Non-pigmented ciliary epithelial cell (primary cell): ENCODE results near the gene SLC39A10.
"Not testable (repeated sequence)": the region's sequence is repeated elsewhere in the genome, so short reads cannot be mapped to it uniquely, and the experiment has no call there.

ENCODE experiments used
- DNase-seq: peaks from one replicate; pipeline ENCODE4 v3.0.0-alpha.2; 2010; ENCODE audit warnings: low read depth

Gene SLC39A10

DNA sequence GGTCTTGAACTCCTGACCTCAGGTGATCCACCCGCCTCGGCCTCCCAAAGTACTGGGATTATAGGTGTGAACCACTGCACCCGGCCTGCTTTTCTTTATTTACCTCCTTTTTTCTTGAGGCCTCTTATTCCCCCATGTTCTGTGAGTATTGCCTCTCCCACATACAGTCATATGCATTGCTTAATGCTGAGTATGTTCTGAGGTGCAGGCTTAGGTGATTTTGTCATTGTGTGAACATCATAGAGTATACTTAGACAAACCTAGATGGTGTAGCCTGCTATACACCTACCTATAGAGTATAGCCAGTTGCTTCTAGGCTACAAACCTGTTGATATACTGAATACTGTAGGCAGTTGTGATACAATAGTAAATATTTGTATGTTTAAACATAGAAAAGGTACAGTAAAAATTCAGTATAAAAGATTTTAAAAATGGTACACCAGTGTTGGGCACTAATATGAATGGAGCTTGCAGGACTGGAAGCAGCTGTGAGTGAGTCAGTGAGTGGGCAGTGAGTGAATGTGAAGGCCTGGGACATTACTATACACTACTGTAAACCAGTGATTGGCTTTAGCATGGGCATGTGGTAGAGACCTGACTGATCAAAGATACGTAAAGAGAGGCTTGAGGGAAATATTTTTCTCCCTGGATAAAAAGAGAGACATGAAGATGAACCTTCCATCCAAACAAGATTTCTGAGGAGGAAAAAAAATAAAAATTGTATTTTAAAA, 17.6 kb downstream of the SLC39A10 start:
- peak; percentile 63 for DNase-seq

DNA sequence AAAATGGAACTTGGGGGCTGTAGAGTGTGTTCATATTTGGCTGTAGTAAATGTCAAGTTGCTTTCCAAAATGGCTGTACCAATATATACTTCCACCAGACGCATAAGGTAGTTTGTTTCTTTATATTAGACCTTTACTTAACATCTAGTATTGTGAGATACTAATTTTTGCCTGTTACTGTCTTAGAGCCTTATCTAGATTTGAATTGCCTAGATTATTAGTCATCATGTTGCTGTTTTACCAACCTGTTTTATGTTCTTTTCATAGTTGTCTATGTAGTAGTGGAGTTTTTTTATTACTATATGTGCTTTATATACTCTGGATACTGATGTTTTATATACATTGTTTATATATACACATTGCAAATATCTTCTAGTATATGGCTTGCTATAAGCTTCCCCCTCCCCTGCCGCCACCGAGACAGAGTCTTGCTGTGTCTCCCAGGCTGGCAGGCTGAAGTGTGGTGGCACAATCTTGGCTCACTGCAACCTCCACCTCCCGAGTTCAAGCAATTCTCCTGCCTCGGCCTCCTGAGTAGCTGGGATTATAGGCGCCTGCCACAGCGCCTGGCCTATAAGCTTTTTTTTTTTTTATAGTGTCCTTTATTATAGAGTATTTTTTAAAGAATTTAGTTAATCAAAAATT, 18.9 kb downstream of the SLC39A10 start:
- no peak for DNase-seq

DNA sequence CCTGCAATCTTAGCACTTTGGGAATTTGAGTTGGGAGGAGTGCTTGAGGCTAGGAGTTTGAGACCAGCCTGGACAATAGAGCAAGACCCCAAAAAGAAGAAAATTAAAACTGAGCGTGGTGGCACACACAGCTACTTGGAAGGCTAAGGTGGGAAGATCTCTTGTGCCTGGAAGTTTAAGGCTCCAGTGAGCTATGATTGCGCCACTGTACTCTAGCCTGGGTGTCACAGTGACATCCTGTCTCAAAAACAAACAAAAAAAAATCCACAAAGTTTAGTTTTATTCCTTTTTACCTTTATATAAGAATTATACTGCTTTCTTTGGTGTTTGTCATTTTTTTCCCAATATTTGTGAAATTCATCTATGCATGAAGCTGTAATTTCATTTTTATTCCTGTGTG, 20.3 kb downstream of the SLC39A10 start:
- no peak for DNase-seq

DNA sequence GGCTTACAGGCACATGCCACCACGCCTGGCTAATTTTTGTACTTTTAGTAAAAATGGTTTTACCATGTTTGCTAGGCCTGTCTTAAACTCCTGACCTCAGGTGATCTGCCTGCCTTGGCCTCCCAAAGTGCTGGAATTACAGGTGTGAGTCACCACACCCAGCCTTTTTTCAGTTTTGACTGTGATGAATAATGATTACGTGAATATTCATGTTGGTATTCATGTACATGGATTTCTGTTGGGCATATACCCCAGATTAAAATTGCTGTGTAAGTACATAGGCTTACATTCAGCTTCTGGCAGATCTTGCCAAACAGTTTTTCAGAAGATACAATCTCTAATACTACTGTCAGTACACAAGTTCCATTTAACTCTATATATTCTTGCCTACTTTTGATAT, 20.9 kb downstream of the SLC39A10 start:
- no peak for DNase-seq

DNA sequence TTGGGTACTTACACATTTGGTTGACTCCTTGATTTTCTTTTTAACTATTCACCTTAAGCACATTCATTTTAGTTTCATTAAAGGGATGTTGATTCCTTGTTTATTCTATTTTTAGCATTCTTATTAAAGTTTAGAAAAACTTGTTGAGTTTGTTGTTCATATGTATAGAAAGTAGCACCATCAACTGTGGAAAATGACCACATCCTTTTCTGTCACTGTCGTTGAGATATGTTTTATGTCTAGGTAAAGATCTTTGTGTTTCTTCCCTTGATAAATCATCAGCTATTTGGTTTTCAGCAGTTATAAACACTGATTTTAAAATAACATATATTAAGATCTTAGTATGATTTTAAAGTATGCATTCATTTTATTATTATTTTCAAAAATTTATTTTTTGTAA, 25.1 kb downstream of the SLC39A10 start:
- no peak for DNase-seq

DNA sequence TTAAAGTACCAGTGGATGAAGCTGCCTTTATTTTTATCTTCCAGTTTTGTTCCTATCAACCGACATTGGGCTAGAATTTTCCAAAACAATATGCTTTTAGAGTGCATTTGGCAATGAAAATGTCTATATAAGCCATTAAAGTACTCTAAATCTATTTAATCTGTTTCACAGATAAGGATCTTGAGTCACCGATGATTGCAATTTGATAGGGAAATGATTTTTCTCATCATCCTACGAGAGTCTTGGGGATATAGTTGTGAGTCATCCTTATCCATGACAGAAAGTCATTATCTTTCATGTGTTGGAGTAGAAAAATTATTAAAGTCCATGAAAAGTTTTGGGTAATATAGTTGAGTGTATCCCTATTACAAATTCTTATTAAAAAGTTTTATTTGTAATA, 26.1 kb downstream of the SLC39A10 start:
- peak; percentile 36 for DNase-seq

DNA sequence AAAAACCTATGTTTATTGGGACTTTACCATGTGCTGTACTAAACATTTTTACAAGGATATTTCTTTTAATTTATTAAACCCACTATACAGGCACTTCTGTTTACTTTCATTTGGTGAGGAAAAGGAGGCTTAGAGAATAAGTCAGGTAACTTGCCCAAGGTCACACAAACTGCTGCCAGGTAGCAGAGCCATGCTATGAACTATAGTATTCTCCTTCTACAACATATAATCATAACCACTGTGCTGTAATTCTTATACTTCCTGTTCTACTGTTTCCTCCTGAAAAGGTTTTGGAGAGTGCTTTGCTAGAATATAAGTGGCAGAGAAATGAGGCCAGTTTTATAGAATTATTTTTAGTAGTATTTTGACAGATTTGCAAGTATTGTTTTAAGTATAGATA, 29.5 kb downstream of the SLC39A10 start:
- no peak for DNase-seq

DNA sequence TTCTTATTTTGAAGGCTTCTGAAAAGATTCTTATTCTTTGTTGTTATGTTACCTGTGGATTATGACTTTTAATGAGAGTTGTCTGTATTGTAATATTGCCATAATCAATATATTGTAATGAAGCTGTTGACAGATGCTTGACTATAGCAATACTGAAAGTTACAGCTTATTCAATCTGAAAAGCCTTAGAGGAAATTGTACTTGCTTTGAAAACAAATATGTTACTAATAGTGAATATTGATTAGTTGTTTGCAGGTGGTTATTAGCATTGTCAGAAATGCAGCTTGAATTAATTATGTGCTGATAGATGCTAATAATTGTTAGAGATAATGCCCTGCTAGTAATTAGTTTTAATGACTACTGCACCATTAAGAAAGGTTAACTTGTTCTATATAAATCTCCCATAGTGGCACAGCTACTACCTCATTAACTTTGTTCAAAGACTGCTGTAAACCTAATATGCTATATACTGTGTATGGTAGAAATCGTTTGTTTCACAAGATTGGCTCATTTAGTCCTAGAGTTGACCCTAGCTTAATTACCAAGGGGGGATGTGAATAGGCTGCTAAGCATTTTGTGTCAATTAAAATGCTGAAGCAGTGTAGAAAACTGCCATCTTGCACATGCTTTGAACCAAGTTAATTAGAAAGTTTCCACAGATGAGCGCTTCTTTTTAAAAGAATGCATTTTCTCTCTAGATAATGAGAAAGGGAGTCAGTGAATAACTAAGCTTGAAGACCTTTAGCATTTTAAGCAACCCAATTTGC, 30.5 kb downstream of the SLC39A10 start:
- no peak for DNase-seq

DNA sequence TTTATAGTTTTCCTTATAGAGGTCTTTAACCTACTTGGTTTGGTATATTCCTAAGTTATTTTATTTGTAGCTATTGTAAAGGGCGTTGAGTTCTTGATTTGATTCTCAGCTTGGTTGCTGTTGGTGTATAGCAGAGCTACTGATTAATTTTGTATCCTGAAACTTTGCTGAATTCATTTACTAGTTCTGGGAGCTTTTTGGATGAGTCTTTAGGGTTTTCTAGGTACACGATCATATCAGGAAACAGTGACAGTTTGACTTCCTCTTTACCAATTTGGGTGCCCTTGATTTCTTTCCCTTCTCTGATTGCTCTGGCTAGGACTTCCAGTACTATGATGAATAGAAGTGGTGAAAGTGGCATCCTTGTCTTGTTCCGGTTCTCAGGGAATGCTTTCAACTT, 35.5 kb downstream of the SLC39A10 start:
- not testable (repeated sequence) for DNase-seq

DNA sequence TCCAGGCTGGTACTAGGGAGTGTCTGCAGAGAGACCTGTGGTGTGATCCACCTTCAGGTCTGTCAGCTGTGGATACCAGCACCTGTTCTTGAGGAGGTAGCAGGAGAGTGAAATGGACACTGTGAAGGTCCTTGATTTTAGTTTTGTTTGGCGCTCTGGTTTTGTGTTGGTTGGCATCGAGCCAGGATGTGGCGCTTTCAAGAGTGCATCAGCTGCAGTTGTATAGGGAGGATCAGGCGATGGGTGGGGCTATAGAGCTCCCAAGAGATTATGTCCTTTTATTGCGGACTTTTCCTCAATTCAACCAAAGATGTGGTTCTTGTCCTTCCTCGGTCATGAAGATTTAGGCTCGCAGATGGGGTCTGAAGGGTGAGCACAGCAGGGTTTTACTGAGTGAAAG, 37.5 kb downstream of the SLC39A10 start:
- DNase-seq, result no peak

DNA sequence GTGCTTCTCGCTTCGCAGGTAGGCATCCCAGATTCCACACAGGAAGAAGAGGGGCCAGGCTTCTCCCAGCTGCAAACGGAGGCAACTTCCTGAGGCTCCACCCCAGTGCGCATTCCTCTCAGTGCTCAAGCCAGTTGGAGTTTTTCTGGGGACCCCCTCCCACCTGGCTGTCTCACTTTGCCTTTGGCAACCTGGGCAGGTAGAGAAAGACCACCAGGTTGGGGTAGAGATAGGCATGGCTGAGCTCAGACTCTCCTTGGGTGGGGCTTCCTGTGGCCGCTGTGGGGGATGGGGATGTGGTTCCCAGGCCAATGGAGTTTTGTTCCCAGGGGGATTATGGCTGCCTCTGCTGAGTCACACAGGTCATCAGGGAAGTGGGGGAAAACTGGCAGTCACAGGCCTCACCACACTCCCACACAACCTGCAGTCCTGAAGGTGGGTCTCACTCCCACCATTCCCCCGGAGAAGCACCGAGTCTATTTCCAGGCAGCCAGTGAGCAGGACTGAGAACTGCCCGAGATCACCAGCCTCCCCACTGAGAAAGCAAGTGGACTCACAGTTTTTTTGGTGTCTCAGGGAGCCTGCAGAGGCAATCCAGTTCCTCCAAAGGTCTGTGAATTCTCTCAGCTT, 38.1 kb downstream of the SLC39A10 start:
- no peak for DNase-seq

DNA sequence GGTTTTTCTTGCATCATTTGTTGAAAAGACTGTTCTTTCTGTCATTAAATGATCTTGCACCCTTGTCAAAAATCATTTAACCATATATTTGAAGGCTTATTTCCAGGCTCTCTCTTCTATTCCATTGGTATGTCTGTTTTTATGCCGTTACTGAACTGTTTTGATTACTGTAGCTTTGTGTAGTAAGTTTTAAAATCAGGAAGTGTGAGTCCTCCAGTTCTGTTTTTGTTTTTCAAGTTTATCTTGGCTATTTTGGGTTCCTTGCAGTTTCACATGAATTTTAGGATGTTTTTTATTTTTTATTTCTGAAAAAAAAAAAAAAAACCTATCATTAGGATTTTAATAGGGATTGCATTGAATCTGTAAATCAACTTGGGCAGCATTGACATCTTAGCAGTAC, 39.0 kb downstream of the SLC39A10 start:
- DNase-seq, result no peak

DNA sequence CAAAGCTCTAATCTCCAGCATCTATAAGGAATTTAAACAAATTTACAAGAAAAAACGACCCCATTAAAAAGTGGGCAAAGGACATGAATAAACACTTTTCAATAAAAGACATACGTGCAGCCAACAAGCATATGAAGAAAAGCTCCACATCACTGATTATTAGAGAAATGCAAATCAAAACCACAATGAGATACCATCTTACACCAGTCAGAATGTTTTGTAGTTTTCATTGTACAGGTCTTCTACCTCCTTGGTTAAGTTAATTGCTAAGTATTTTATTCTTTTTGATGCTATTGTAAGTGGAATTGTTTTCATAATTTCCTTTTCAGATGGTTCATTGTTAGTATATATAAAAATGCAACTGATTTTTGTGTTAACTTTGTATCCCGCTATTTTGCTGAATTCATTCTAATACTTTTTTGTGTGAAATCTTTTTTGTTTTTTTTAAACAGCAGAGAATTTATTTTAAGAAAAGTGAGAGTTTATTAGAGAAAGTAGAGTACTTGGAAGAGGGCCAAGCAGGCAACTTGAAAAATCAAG, 40.7 kb downstream of the SLC39A10 start:
- DNase-seq, result no peak

DNA sequence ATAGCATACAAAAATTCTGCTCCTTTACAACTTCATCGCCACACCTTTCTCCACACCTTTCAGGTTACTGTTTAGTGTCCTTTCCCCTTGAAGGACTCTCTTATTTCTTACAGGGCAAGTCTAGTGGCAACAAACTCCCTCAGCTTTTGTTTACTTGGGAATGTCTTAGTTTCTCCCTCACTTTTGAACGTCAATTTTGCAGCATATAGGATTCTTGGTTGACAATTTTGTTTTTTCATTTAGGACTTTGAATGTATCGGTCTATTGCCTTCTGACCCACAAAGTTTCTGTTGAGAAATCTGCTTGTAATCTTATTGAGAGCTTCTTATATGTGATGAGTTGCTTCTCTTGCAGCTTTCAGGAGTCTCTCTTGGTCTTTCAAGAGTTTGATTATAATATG, 43.5 kb downstream of the SLC39A10 start:
- no peak for DNase-seq

DNA sequence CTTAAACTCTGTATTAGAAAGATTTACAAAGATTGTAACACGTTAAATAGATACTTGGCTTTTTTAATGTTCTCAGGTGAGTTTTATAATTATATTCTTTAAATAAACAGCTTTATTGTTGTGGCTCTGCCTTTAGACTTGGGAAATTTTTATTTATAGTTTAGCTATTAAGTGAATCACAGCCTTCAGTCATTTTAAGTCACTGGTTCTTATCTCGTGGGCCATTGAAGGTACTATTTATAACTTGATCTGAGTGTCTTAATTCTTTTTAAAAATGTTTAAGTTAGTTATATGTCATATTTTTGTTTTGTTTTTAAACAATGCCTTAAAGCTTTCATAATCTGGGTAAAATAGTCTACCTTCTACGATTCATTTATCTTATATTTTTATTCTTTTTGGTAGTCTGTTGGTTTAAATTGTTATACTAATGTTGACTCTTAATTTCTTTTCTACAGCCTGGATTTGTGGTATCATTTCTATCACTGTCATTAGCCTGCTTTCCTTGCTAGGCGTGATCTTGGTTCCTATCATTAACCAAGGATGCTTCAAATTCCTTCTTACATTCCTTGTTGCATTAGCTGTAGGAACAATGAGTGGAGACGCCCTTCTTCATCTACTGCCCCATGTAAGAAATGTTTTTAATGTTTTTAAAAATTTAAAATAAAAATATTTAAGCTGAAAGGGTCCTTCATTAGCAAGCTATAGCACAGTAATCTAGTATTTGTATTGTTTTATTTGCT, 49.3 kb downstream of the SLC39A10 start:
- DNase-seq, result peak; percentile 17

DNA sequence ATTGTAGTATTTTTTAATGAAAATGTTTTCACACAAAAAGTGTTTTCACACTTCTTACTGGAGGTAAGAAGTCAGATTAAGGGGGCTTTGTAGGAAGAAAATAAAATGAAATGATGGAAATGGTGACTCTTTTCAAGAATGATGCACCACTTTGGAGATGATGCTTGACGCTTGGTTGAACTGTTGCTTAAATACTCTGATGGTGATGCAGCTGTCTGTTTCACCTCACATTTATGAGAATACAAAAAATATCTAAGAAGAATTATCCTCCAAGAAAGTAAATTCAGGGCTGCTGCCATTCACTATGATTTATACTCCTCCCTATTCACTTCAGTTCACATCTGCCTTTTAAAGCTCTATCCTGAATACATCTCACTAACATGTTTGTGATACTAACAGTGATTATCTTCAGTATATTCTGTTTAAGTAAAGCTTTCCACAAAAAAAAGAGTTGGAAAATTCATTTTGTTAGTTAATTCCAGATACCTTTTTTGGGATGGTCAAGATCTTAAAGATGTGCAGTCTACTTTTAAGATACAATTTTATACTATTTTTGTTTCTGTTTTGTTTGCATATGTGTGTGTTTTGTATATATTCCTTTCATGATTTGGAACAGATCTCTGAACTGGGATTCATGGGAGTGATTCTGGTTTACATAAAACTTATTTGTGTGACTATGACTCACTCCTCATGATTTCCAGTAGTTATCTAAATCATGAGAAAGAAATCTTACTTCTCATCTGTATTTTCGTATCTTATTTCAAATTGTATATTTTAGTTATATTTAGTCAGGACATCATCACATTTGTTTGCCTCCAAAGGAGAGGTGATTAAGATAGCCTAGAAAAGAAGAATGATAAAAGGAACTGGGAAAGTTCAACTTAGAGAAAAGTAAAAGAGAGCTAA, 53.1 kb downstream of the SLC39A10 start:
- peak; percentile 57 for DNase-seq

DNA sequence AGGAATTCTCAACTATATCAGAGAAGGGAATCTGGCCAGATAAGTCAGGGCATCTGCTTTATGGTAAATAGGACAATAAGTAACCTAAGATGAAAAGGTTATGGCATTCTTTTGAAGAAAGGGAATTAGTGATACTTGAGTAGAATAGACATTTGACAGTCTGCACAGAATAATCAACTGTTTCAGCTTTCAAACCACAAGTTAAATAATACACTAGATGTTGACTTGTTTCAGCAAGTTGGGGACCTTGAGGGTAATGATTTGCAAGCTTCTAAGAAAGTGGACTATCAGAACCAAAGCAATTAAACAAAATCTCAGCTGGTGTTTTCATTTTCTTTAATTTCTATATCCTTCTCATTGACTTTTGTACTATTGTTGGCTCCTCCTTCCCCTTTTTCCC, 54.5 kb downstream of the SLC39A10 start:
- DNase-seq, result no peak

DNA sequence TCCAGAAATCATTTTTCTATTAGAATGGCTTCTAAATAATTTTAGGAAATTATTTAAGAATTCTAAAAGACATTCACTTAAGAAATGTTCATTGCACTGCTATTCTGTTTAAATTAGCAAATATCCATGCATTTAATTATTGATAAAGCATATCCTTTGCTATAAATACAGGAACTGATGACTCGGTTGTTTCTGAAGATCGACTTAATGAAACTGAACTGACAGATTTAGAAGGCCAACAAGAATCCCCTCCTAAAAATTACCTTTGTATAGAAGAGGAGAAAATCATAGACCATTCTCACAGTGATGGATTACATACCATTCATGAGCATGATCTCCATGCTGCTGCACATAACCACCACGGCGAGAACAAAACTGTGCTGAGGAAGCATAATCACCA, 59.4 kb downstream of the SLC39A10 start:
- no peak for DNase-seq

DNA sequence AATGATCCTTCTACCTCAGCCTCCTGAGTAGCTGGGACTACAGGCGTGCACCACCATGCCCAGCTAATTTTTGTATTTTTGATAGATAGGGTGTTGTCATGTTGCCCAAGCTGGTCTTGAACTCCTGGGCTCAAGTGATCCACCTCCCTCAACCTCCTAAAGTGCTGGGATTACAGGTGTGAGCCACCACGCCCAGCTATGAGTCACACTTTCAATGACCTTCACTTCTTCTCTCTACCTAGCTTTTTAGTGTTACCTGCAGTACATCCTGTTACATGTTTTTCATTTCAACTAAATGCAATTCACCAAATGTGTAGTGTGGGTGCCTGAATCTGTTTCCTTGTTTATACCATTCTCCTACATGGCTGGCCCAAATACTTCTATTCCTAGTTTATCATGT, 64.0 kb downstream of the SLC39A10 start:
- no peak for DNase-seq

DNA sequence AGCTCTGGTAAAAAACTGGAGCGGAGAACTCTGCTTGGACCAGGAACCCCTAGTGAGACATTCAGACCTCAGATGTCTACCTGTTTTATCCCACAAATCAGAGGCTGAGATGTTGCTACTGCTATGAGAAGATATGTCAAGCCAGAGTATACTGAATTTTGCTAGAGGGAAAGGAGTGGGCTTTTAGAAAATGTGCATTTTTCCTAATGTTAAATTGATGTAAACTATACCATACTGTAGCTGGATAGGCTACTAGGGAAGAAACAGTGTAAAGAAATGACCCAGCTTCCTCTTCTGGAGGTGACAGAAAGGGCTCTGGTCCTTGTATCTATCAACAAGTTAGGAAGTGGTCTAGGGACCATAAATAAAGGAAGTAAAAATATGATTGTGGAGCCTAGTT, 65.0 kb downstream of the SLC39A10 start:
- DNase-seq, result no peak

DNA sequence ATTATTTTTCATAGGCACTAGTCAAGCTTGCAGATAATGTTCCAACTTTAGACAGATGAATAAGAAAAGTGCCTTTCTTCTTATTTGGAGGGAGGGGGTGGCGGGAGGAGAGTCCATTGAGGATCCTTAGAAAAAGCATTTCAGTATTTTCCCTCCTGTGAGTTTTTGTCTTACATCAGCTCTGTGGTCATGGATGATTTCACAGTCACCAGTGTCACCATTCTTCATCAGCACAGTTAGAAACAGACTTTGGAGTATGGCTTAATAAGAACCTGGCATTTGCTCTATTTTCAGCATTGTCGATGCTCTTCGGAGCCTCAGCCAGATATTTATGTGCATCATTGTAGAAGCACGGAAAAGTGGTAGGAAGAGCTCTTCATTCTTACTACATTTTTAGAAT, 70.1 kb downstream of the SLC39A10 start:
- DNase-seq, result no peak
